Heart left ventricle (tissue), 13 donors: ENCODE results near the gene TGM1.

Experiments
- CTCF ChIP-seq, 12 donors: fragments of 200-600 bp; sonication (generic) in 4 of 12; IDR thresholded peaks; one replicate each; pipeline versions ENCODE4 v1.5.0 to v1.8.0; 2018 to 2022; ENCODE audit warnings: antibody characterized with exemption in 12 of 12, mild to moderate bottlenecking in 5 of 12
- POLR2A ChIP-seq, 2 donors: fragments of 450-650 bp; IDR thresholded peaks; one replicate each; pipeline ENCODE4 v1.6.1; 2017; ENCODE audit warnings: antibody characterized with exemption in 2 of 2, mild to moderate bottlenecking in 2 of 2, moderate library complexity in 2 of 2
- donor health status: ischemic (EF 13 %, LVEDD 7.1; RV severe dilation, severe dysfunction).
- donor health status: DM: no; HTN: yes; CAD: no.
- donor health status: DM: no; HTN: no; CAD: no.
- donor health status: ischemic (EF 25% LVEDD 6.9; RV normal size, moderate dysfunction).
- donor health status: ischemic (EF 25% LVEDD 5.7; RV mildly dilated, moderate dysfunction).
- donor health status: ischemic (EF 35%, LVEDD 5.7; RV mildly dilated, moderate dysfunction).
- donor health status: nonischemic (EF 11% LVEDD 7.7; RV severe dilation, severe dysfunction).
- donor health status: DM: yes; HTN: yes; CAD: no.
- donor health status: PGD.
- donor health status: ischemic (EF 29% LVEDD 5.4; RV normal size, mild dysfunction).
- donor health status: nonischemic (EF 23%, LVEDD 6.1; RV moderate dilation, normal function).

- TF ChIP-seq CTCF (IDR thresholded peaks at IDR 0.05), result no peak
- no peak for TF ChIP-seq POLR2A (IDR thresholded peaks at IDR 0.05)
Observed at GRCh38 chr14:24291446-24292117, 28.6 kb upstream of the TGM1 start.
